ENCODE measurements around the gene SLC6A4.

DNA sequence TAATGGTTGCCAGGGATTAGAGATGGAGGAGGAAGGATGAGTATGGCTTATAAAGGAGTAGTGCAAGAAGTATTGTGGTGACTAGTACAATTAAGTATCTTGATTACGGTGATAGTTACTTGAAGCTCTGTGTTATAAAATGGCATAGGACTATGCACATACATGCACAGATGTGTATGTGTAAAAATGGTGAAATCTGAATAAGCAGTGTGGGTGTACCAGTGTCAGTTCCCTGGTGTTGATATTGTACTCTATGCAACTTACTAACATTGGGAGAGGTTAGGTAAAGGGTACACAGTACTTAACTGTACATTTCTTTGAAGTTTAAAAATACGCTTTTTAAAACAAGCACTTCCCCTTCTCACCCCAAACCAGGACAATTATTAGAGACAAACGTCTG, 70.3 kb downstream of the SLC6A4 start:
- TF ChIP-seq, protein P1, sequence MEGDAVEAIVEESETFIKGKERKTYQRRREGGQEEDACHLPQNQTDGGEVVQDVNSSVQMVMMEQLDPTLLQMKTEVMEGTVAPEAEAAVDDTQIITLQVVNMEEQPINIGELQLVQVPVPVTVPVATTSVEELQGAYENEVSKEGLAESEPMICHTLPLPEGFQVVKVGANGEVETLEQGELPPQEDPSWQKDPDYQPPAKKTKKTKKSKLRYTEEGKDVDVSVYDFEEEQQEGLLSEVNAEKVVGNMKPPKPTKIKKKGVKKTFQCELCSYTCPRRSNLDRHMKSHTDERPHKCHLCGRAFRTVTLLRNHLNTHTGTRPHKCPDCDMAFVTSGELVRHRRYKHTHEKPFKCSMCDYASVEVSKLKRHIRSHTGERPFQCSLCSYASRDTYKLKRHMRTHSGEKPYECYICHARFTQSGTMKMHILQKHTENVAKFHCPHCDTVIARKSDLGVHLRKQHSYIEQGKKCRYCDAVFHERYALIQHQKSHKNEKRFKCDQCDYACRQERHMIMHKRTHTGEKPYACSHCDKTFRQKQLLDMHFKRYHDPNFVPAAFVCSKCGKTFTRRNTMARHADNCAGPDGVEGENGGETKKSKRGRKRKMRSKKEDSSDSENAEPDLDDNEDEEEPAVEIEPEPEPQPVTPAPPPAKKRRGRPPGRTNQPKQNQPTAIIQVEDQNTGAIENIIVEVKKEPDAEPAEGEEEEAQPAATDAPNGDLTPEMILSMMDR (IDR thresholded peaks at IDR 0.05; ENCODE audit: control extremely low read depth in 1 of 3, insufficient read depth in 1 of 3, low read depth in 1 of 3, low read length in 3 of 3) = no peak
- no peak for TF ChIP-seq RFX5 (IDR thresholded peaks at IDR 0.05; ENCODE audit: borderline replicate concordance, low read depth, low read length)
- no peak for TF ChIP-seq KDM1A (IDR thresholded peaks at IDR 0.05; ENCODE audit: borderline replicate concordance, low read length)
- no peak for TF ChIP-seq POLR2A (IDR thresholded peaks at IDR 0.05; ENCODE audit: control extremely low read depth in 1 of 2, low read depth in 2 of 2, low read length in 2 of 2)
- TF ChIP-seq GTF2F1 (IDR thresholded peaks at IDR 0.05; ENCODE audit: borderline replicate concordance, low read depth, low read length) = no peak
- no peak for TF ChIP-seq MAFK (IDR thresholded peaks at IDR 0.05; ENCODE audit: low read depth, low read length)

Data from H1 (cell line).